Upper lobe of left lung (tissue), 4 donors: ENCODE results near the gene GALNT2.

ENCODE experiments used
- CTCF ChIP-seq, 6 experiments: fragments of 450-650 bp in 4 of 6; fragments of 200-600 bp in 2 of 6; sonication (generic) in 2 of 6; IDR thresholded peaks; one replicate each; pipeline ENCODE4 v1.5.1; 2016 to 2019; ENCODE audit warnings: antibody characterized with exemption in 6 of 6
- EP300 ChIP-seq, 4 donors: sonication (generic); formaldehyde crosslinking; IDR thresholded peaks; one replicate each; pipeline ENCODE4 v1.5.1; 2017; ENCODE audit warnings: antibody characterized with exemption in 4 of 4, control low read depth in 2 of 4
- POLR2A ChIP-seq, 4 donors: fragments of 450-650 bp; IDR thresholded peaks; one replicate each; pipeline ENCODE4 v1.5.1; 2016 to 2017; ENCODE audit warnings: antibody characterized with exemption in 4 of 4, mild to moderate bottlenecking in 2 of 4
- POLR2AphosphoS5 ChIP-seq, 2 donors: sonication (generic); formaldehyde crosslinking; IDR thresholded peaks; one replicate each; pipeline ENCODE4 v1.5.1; 2017; ENCODE audit warnings: antibody characterized with exemption in 2 of 2

GRCh38 chr1:230206207-230206606 lies 139.2 kb downstream of the GALNT2 start:
- TF ChIP-seq POLR2AphosphoS5 (IDR thresholded peaks at IDR 0.05) (no peak), CTCF (IDR thresholded peaks at IDR 0.05) (no peak), POLR2A (IDR thresholded peaks at IDR 0.05) (no peak), EP300 (IDR thresholded peaks at IDR 0.05) (no peak)
